ENCODE data around the gene DENND4C.
"Not testable (repeated sequence)": the region's sequence is repeated elsewhere in the genome, so short reads cannot be mapped to it uniquely, and the experiment has no call there.

DENND4C gene

DNA sequence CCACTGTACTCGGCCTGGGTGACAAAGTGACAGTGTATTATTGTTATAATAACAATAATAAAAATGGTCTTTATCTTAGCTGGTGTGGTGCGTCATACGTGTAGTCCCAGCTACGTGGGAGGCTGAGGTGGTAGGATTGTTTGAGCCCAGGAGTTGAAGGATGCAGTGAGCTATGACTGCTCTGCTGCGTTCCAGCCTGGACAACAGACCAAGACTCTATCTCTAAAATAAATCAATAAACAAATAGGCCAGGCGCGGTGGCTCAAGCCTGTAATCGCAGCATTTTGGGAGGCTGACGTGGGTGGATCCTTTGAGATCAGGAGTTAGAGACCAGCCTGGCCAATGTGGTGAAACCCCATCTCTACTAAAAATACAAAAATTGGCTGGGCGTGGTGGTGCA is 9.2 kb upstream of the DENND4C start:
- H3K4me3 ChIP-seq (ENCODE audit: low read depth, low read length): no peak overlapping the region
- DNase-seq (ENCODE audit: low read depth): no peak

DNA sequence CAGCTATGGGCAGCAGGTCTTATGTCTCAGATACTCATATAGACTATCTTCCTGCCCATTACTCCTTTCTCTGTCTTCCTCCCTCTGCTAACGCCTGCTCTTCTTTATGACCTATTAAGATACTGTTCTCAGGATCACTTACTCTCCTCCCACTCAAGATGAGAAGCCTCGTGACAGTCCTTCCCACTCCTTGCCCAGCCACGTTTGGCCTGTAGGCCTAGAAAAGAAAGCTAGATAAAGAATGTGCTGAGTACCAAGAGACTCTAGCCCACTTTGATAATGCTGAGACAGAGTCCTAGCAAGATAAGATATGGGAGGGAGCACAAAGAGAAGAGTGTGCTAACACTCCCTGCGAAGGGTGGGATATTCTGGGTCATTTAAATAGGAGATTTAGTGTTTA is 6.8 kb upstream of the DENND4C start:
- H3K4me3 ChIP-seq (ENCODE audit: low read depth, low read length): no peak overlapping the region
- DNase-seq (ENCODE audit: low read depth): no peak

DNA sequence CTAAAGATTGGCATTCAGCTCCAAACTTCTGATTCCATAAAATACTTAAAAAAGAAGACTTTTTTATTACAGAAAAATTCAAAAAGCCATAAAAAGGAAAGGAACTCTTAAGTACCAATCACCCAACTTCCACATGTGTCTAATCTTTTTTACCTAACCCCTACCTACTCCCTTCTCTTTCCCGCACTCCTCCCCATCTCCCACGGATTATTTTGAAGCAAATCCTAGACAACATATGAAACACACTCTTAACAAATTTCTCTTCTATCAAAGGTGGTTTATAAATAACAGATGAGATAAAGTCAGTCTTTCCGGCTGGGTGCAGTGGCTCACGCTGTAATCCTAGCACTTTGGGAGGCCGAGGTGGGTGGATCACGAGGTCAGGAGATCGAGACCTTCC is 5.9 kb upstream of the DENND4C start:
- H3K4me3 ChIP-seq (ENCODE audit: low read depth, low read length): no peak overlapping the region
- DNase-seq (ENCODE audit: low read depth): no peak

DNA sequence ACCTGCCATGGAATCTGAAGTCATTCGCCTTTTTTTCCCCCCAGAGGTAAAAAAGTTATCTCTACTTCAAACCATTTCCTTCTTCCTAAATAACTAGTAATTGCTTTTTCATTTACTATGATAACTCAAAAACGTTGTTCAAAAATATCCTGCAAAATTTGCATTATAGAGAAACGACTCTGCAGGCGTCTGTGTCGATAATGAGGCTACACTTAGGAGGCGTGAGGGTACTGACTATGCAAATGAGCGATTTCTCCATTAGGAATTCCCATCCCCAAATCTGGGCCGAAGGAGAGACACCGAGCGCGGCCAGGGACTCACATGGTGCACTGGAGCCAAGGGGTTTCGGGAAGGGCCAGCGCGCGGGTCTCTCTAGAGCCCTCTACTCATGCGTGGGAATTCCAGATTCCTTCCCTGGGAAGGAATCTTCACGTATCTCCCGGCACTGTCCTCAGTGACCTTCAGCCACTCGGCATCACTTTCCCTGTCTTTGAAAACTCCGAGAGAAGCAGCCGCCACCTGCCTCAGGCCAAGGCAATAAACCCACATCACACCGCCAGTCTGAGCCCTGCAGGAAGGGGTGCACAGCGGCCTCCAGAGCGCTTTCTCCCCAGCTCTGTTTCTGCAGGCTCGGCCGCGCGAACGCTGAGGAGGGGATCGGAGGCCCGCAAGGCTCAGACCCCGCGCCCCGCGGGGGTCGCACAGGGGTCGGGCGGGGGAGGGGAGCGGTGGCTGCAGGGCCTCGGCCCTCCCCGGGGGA is 718 bp upstream of the DENND4C start:
- peak overlapping the region; percentile 91 for H3K4me3 ChIP-seq (ENCODE audit: low read depth, low read length)
- DNase-seq (ENCODE audit: low read depth): peak; percentile 4

- no peak for DNase-seq (ENCODE audit: low read depth)
- peak overlapping the region; percentile 91 for H3K4me3 ChIP-seq (ENCODE audit: low read depth, low read length)
These were observed 822 bp downstream of the DENND4C start for GRCh38 chr9:19231126-19231903.

DNA sequence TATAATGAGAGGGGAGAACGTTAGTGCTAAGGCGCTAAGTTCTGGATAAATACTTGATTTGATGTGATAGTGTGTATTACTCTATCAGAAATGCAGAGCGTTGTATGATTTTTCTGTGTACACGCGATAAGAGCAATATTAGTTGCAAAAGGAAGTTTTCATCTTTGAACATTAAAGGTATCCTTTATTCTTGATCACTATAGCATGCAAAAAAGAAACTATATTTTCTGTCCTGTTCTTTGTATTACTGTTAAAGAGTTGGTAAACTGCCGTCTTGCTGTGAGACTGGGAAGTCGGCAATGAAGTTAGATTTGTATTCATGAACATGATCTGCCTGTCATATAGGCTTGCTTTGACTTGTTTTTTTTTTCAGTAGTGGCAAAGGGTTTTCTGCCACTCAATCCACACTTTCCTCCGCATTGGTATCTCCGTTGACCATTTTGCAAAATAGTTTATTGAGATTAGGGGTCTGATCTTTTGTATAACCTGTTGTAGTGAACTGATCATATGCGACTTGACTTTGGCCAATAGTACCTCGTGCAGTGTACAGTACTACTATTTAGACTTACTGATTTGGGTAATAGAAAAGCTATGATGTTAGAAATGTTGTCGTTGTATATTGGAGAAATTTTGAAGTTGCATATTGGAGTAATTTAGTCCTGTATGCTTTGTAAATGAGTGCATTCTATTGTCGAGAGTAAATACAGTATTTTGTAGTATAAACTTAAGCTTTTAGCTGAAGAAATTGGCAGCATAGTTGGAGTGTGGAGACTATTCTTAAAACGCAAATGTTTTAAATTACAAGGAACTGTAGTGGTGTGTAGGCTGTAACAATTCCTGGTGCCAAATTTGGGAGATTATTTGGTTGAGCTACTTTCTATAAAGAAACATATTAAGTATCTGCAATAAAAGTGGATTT is 1.7 kb downstream of the DENND4C start:
- DNase-seq (ENCODE audit: low read depth): no peak
- peak overlapping the region; percentile 91 for H3K4me3 ChIP-seq (ENCODE audit: low read depth, low read length)

- H3K4me3 ChIP-seq (ENCODE audit: low read depth, low read length): peak overlapping the region; percentile 91
- DNase-seq (ENCODE audit: low read depth): no peak
These were observed 2.3 kb downstream of the DENND4C start for GRCh38 chr9:19232823-19233194.

DNA sequence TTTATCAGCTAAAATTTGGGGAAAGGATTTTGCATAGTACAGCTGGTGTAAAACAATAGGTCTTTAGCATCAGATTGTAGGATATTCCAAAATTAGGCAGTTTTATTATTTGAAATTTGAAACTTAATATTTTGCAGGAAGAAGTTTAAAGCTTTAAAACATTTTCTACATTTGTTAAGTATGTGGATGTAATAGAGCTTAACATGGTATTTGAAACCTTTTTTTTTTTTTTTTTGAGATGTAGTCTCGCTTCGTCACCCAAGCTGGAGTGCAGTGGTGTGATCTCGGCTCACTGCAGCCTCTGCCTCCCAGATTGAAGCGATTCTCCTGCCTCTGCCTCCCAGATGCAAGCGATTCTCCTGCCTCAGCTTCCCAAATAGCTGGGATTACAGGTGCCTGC is 2.9 kb downstream of the DENND4C start:
- no peak overlapping the region for H3K4me3 ChIP-seq (ENCODE audit: low read depth, low read length)
- no peak for DNase-seq (ENCODE audit: low read depth)

- H3K4me3 ChIP-seq (ENCODE audit: low read depth, low read length): no peak overlapping the region
- no peak for DNase-seq (ENCODE audit: low read depth)
These were observed 9.5 kb downstream of the DENND4C start for GRCh38 chr9:19239955-19240354.

DNA sequence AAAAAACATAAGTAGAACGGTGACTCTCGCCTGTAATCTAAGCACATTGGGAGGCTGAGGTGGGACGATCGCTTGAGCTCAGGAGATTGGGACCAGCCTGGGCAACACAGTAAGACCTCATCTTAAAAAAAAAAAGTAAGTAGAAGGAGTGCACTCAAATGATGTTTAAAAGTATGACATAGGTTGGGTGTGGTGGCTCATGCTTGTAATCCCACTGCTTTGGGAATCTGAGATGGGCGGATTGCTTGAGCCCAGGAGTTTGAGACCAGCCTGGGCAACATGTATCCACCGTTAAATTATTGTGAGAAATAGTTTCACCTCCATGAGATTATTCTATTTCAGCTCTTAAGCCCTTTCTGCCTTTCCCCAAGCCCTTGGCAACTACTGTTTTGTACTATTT is 11.2 kb downstream of the DENND4C start:
- DNase-seq (ENCODE audit: low read depth): no peak
- no peak overlapping the region for H3K4me3 ChIP-seq (ENCODE audit: low read depth, low read length)

DNA sequence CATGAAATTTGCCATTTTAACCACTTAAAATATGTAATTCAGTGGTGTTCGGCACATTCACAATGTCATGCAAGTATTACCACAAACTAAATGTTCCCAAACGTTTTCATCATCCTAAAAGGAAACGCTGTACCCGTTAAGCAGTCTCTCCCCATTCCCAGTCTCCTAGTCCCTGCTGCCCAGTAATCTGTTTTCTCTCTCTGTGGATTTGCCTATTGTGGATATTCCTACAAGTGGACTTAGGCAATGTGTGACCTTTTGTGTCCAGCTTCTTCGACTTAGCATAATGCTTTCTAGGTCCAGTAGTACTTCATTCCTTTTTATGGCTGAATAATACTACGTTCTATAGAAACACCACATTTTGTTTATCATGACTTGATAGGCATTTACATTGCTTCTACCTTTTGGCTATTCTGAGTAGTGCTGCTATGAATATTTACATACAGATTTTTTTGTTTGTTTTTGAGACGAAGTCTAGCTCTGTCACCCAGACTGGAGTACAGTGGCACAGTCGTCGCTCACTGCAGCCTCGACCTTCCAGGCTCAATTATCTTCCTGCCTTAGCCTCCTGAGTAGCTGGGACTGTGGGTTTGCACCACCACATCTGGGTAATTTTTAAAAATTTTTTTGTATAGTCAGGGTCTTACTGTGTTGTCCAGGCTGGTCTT is 13.0 kb downstream of the DENND4C start:
- H3K4me3 ChIP-seq (ENCODE audit: low read depth, low read length): no peak overlapping the region
- no peak for DNase-seq (ENCODE audit: low read depth)

DNA sequence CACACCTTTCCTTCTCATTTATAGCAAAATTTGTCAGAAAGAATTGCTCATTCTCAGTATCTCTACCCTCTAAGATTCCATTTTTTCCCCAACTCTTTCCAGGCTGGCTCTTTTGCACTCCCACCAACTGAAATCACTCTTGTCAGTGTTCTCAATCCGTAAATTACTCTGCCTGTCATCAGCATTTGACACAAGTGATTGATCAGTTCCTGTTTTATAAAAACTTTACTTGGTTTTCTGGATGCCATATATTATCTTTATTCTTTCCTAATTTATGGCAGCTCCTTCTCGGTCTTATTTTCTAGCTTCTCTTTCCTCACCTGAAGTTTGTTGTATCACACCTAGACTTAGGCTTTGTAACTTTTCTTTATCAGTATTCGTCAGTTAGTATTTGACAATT is 16.4 kb downstream of the DENND4C start:
- no peak overlapping the region for H3K4me3 ChIP-seq (ENCODE audit: low read depth, low read length)
- DNase-seq (ENCODE audit: low read depth): no peak

DNA sequence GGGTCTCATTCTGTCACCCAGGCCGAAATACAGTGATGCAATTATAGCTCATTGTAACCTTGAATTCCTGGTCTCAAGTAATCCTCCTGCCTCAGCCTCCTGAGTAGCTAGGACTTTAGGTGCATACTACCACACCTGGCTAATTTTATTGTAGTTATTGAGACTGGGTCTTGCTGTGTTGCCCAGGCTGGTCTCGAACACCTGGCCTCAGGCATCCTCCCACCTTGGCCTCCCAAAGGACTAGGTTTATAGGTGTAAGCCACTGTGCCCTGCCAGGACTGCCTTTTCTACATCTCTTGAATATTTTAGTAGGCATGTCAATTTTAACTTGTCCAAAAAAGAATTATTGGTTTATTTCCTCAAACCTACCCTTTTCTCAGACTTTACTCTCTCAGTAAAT is 16.9 kb downstream of the DENND4C start:
- H3K4me3 ChIP-seq (ENCODE audit: low read depth, low read length): no peak overlapping the region
- DNase-seq (ENCODE audit: low read depth): no peak

GRCh38 chr9:19250346-19250745 is 19.9 kb downstream of the DENND4C start:
- H3K4me3 ChIP-seq (ENCODE audit: low read depth, low read length); DNase-seq (ENCODE audit: low read depth): not testable (repeated sequence)

DNA sequence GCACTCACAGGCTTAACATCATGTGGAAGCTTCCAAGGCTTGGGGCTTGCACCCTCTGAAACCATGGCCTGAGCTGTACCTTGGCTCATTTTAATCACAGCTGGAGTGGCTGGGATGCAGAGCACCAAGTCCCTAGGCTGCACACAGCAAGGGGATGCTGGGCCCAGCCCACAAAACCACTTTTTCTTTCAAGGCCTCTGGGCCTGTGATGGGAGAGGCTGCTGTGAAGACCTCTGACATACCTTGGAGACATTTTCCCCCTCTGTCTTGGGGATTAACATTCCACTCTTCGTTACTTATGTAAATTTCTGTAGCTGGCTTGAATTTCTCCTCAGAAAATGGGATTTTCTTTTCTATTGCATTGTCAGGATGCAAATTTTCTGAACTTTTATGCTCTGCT is 20.7 kb downstream of the DENND4C start:
- not testable (repeated sequence) for DNase-seq (ENCODE audit: low read depth)

GRCh38 chr9:19251622-19252021 is 21.1 kb downstream of the DENND4C start:
- DNase-seq (ENCODE audit: low read depth): not testable (repeated sequence)

More for the DNA sequence above, 20.7 kb downstream of the DENND4C start:
- H3K4me3 ChIP-seq (ENCODE audit: low read depth, low read length): not testable (repeated sequence)

GRCh38 chr9:19252174-19252884 is 21.8 kb downstream of the DENND4C start:
- DNase-seq (ENCODE audit: low read depth): no peak
- no peak overlapping the region for H3K4me3 ChIP-seq (ENCODE audit: low read depth, low read length)

More at GRCh38 chr9:19251622-19252021, 21.1 kb downstream of the DENND4C start:
- H3K4me3 ChIP-seq (ENCODE audit: low read depth, low read length): not testable (repeated sequence)

- DNase-seq (ENCODE audit: low read depth): no peak
- H3K4me3 ChIP-seq (ENCODE audit: low read depth, low read length): no peak overlapping the region
These were observed 22.4 kb downstream of the DENND4C start for GRCh38 chr9:19252885-19253219.

DNA sequence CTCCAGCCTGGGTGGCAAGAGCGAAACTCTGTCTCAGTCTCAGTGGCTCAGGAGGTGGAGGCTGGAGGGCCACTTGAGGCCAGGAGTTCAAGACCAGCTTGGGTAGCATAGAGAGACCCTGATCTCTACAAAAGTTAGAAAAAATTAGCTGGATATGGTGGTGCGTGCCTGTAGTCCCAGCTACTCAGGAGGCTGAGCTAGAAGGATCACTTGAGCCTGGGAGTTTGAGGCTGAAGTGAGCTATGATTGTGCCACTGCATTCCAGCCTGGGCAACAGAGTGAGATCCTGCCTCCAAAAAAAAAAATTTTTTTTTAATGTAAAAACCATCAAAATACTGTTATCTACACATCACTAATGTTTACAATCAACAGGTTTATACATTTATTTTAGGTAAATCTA is 24.6 kb downstream of the DENND4C start:
- no peak overlapping the region for H3K4me3 ChIP-seq (ENCODE audit: low read depth, low read length)
- no peak for DNase-seq (ENCODE audit: low read depth)

All from skeletal muscle cell (primary cell).